Daoy (cell line): ENCODE data around the gene MAP3K2. TPM values are rescaled to one million over a fixed set of nuclear protein-coding genes. Genes with fewer than 3 reads are reported as not detected.

Experiments
- DNase-seq: peaks from one replicate; pipeline ENCODE4 v3.0.0-alpha.2; 2015; ENCODE audit warnings: low read depth
- total RNA-seq: library from RNA; depleted of rRNA; stranded (reverse); fragments of >200 nt; shearing (Covaris generic); gene quantifications from 2 replicates; pipeline ENCODE4 v1.2.3, GENCODE V29; 2014; rRNA removed

The MAP3K2 gene
- total RNA-seq, 1 experiment from 2014 or later, result 13.0 TPM

- DNase-seq, result peak; percentile 90
Observed at GRCh38 chr2:127293748-127294562, 93.8 kb downstream of the MAP3K2 start, which contains the start of gene ERCC3. ERCC3 (minus strand) TSS chr2:127294144; CDS start chr2:127294081, 63 bp downstream.

GRCh38 chr2:127293386-127293747 lies 94.4 kb downstream of the MAP3K2 start:
- DNase-seq, result peak; percentile 35

GRCh38 chr2:127288274-127288673 lies 99.5 kb downstream of the MAP3K2 start:
- DNase-seq, result no peak

- DNase-seq, result no peak
Observed at GRCh38 chr2:127283275-127283674, 104.5 kb downstream of the MAP3K2 start.

- no peak for DNase-seq
Observed at GRCh38 chr2:127280693-127281092, 107.1 kb downstream of the MAP3K2 start.

- no peak for DNase-seq
Observed at GRCh38 chr2:127279781-127280180, 108.0 kb downstream of the MAP3K2 start.

- DNase-seq, result no peak
Observed at GRCh38 chr2:127278959-127279358, 108.8 kb downstream of the MAP3K2 start.

GRCh38 chr2:127277028-127277427 lies 110.7 kb downstream of the MAP3K2 start:
- no peak for DNase-seq

GRCh38 chr2:127275789-127276188 lies 112.0 kb downstream of the MAP3K2 start:
- no peak for DNase-seq

- no peak for DNase-seq
Observed at GRCh38 chr2:127275356-127275755, 112.4 kb downstream of the MAP3K2 start.

GRCh38 chr2:127270663-127271062 lies 117.1 kb downstream of the MAP3K2 start:
- DNase-seq, result no peak

- no peak for DNase-seq
Observed at GRCh38 chr2:127261804-127262406, 125.9 kb downstream of the MAP3K2 start.

- DNase-seq, result no peak
Observed at GRCh38 chr2:127259355-127259754, 128.4 kb downstream of the MAP3K2 start.

GRCh38 chr2:127256866-127257265 lies 130.9 kb downstream of the MAP3K2 start:
- DNase-seq, result no peak

- no peak for DNase-seq
Observed at GRCh38 chr2:127256381-127256780, 131.4 kb downstream of the MAP3K2 start.

- no peak for DNase-seq
Observed at GRCh38 chr2:127255721-127256120, 132.1 kb downstream of the MAP3K2 start.

- DNase-seq, result no peak
Observed at GRCh38 chr2:127255146-127255545, 132.6 kb downstream of the MAP3K2 start.

GRCh38 chr2:127254386-127254981 lies 133.3 kb downstream of the MAP3K2 start:
- DNase-seq, result peak; percentile 50

Other genes with a start within 250 kb of the MAP3K2 start
- 0.34 and 0.83 TPM in 2 replicates for gene CYP27C1, start 167.7 kb downstream of the MAP3K2 start, total RNA-seq
- gene ERCC3, start 93.8 kb downstream of the MAP3K2 start, total RNA-seq, result 39.7 and 53.9 TPM in 2 replicates
- not detected in 2 replicates for gene PROC, start 30.5 kb upstream of the MAP3K2 start, total RNA-seq
- 54.6 and 98.3 TPM in 2 replicates for gene IWS1, start 138.5 kb upstream of the MAP3K2 start, total RNA-seq
- gene MYO7B, start 147.7 kb upstream of the MAP3K2 start, total RNA-seq, result 0.27 and 0.91 TPM in 2 replicates